Activated T-cell treated with anti-CD3 and anti-CD28 coated beads, Interleukin-2, amount 50 U/mL, for 72 hours (primary cell): Measurements from ENCODE around the gene IPO4. TPM values are rescaled to one million over a fixed set of nuclear protein-coding genes. Genes with fewer than 3 reads are reported as not detected.
A peak's percentile ranks its signal among the peaks of the same experiment; 100 is the strongest.

ENCODE experiments used
- ATAC-seq, 2 donors: fragments of 150-1000 bp; cut with Tn5 transposase; replicated peaks in 1 of 2; 2 replicates each; pipeline ENCODE4 v1.10.0; 2021; ENCODE audit warnings: moderate library complexity in 2 of 2, mild to moderate bottlenecking in 1 of 2
- DNase-seq, 2 donors: peaks; one replicate each; pipeline ENCODE4 v3.0.0; 2021 to 2022; ENCODE audit warnings: mixed read lengths in 1 of 2
- H3K27ac Mint-ChIP-seq: one replicate; pipeline ENCODE4 v1.8.0; 2022; ENCODE audit warnings: mild to moderate bottlenecking, moderate library complexity, mixed read lengths
- H3K27me3 Mint-ChIP-seq: one replicate; pipeline ENCODE4 v1.8.0; 2022; ENCODE audit warnings: low read depth, mixed read lengths
- H3K36me3 Mint-ChIP-seq, 2 donors: one replicate each; pipeline ENCODE4 v1.8.0; 2022; ENCODE audit warnings: mixed read lengths in 2 of 2, mild to moderate bottlenecking in 1 of 2; ENCODE audit not compliant: insufficient read depth in 2 of 2
- H3K4me1 Mint-ChIP-seq: one replicate; pipeline ENCODE4 v1.8.0; 2022; ENCODE audit warnings: low read depth, mixed read lengths
- H3K4me3 Mint-ChIP-seq, 2 donors: one replicate each; pipeline ENCODE4 v1.8.0; 2022; ENCODE audit warnings: mild to moderate bottlenecking in 2 of 2, mixed read lengths in 2 of 2, moderate library complexity in 2 of 2
- H3K9me3 Mint-ChIP-seq, 2 donors: one replicate each; pipeline ENCODE4 v1.8.0; 2022; ENCODE audit warnings: mixed read lengths in 2 of 2
- total RNA-seq, 2 donors: library from RNA; stranded (reverse); gene quantifications; one replicate each; pipeline ENCODE4 v1.2.3, GENCODE V29; 2022

IPO4 gene
- total RNA-seq, 2 donors from 2014 or later: 30.9 to 38.0 TPM

GRCh38 chr14:24151404-24152080 is 37.1 kb downstream of the IPO4 start:
- no peaks in the 10 kb centered on the region for H3K27me3 Mint-ChIP-seq
- DNase-seq (no peak), ATAC-seq (no peak)
- peaks cover 20 to 27% of the 10 kb centered on the region in 2 donors for H3K36me3 Mint-ChIP-seq
- peak overlapping the region; percentile 79 for H3K27ac Mint-ChIP-seq
- no peak overlapping the region for H3K4me3 Mint-ChIP-seq
- peaks cover 23% of the 10 kb centered on the region for H3K4me1 Mint-ChIP-seq
- no peaks in the 10 kb centered on the region for H3K9me3 Mint-ChIP-seq

GRCh38 chr14:24150993-24151392 is 37.6 kb downstream of the IPO4 start:
- H3K4me1 Mint-ChIP-seq: peaks cover 23% of the 10 kb centered on the region
- ATAC-seq (no peak), DNase-seq (no peak)
- H3K4me3 Mint-ChIP-seq: no peak overlapping the region
- no peaks in the 10 kb centered on the region for H3K27me3 Mint-ChIP-seq
- peaks cover 20 to 29% of the 10 kb centered on the region in 2 donors for H3K36me3 Mint-ChIP-seq
- no peaks in the 10 kb centered on the region for H3K9me3 Mint-ChIP-seq
- H3K27ac Mint-ChIP-seq: peak overlapping the region; percentile 40

GRCh38 chr14:24150567-24150966 is 38.0 kb downstream of the IPO4 start:
- Mint-ChIP-seq H3K4me1 (peaks cover 26% of the 10 kb centered on the region), H3K36me3 (peaks cover 20 to 27% of the 10 kb centered on the region in 2 donors), H3K27ac (peak overlapping the region; percentile 40), H3K9me3 (no peaks in the 10 kb centered on the region), H3K4me3 (no peak overlapping the region), H3K27me3 (no peaks in the 10 kb centered on the region)
- ATAC-seq: no peak
- no peak for DNase-seq

- Mint-ChIP-seq H3K4me1 (peaks cover 29% of the 10 kb centered on the region), H3K9me3 (no peaks in the 10 kb centered on the region), H3K27me3 (no peaks in the 10 kb centered on the region), H3K36me3 (peaks cover 20 to 23% of the 10 kb centered on the region in 2 donors), H3K4me3 (no peak overlapping the region), H3K27ac (no peak overlapping the region)
- ATAC-seq: no peak
- DNase-seq: no peak
These were observed 38.6 kb downstream of the IPO4 start for GRCh38 chr14:24150061-24150460.

- Mint-ChIP-seq H3K27ac (peak overlapping the region; percentile 84), H3K36me3 (peaks cover 17 to 26% of the 10 kb centered on the region in 2 donors), H3K4me3 (peak overlapping the region; percentile 75 to 99), H3K27me3 (no peaks in the 10 kb centered on the region), H3K4me1 (peaks cover 35% of the 10 kb centered on the region), H3K9me3 (no peaks in the 10 kb centered on the region)
- DNase-seq (no peak), ATAC-seq (no peak)
These were observed 39.2 kb downstream of the IPO4 start for GRCh38 chr14:24149302-24149969.

GRCh38 chr14:24147761-24148428 is 40.7 kb downstream of the IPO4 start:
- Mint-ChIP-seq H3K4me3 (peak overlapping the region; percentile 93 to 99), H3K27me3 (no peaks in the 10 kb centered on the region), H3K36me3 (peaks cover 23 to 34% of the 10 kb centered on the region in 2 donors), H3K4me1 (peaks cover 51% of the 10 kb centered on the region), H3K27ac (peak overlapping the region; percentile 62), H3K9me3 (no peaks in the 10 kb centered on the region)
- ATAC-seq (no peak), DNase-seq (no peak)

- Mint-ChIP-seq H3K36me3 (peaks cover 26 to 35% of the 10 kb centered on the region in 2 donors), H3K27ac (peak within 1 kb of the TSS; percentile 88), H3K4me3 (peak within 1 kb of the TSS; percentile 93 to 99), H3K9me3 (no peaks in the 10 kb centered on the region), H3K27me3 (no peaks in the 10 kb centered on the region), H3K4me1 (peaks cover 58% of the 10 kb centered on the region)
- peak; percentile 98 to 99 for DNase-seq
- ATAC-seq: peak; percentile 87 to 88
These were observed 41.4 kb downstream of the IPO4 start, which contains the start of gene RNF31 for GRCh38 chr14:24146978-24147760. Gene RNF31 (plus strand): TSS chr14:24147498. CDS start chr14:24147699, 201 bp downstream.

GRCh38 chr14:24146453-24146977 is 42.1 kb downstream of the IPO4 start, which contains the start of gene PSME2:
Gene PSME2 (minus strand): TSS chr14:24146610. CDS start chr14:24146581, 29 bp downstream.
- H3K36me3 Mint-ChIP-seq: peaks cover 26 to 38% of the 10 kb centered on the region in 2 donors
- peak within 1 kb of the TSS; percentile 93 to 99 for H3K4me3 Mint-ChIP-seq
- no peaks in the 10 kb centered on the region for H3K9me3 Mint-ChIP-seq
- peak within 1 kb of the TSS; percentile 88 for H3K27ac Mint-ChIP-seq
- peak; percentile 74 for ATAC-seq
- DNase-seq: peak; percentile 92 to 96
- H3K27me3 Mint-ChIP-seq: no peaks in the 10 kb centered on the region
- H3K4me1 Mint-ChIP-seq: peaks cover 63% of the 10 kb centered on the region

GRCh38 chr14:24145690-24146452 is 42.7 kb downstream of the IPO4 start:
- DNase-seq (peak in 1 of 2 donors; percentile 36), ATAC-seq (no peak)
- Mint-ChIP-seq H3K36me3 (peaks cover 26 to 35% of the 10 kb centered on the region in 2 donors), H3K4me3 (peak overlapping the region; percentile 93 to 99), H3K4me1 (peaks cover 63% of the 10 kb centered on the region), H3K27me3 (no peaks in the 10 kb centered on the region), H3K27ac (peak overlapping the region; percentile 88), H3K9me3 (no peaks in the 10 kb centered on the region)

- no peak for DNase-seq
- Mint-ChIP-seq H3K9me3 (no peaks in the 10 kb centered on the region), H3K4me3 (peak overlapping the region; percentile 93 to 99), H3K27ac (peak overlapping the region; percentile 88), H3K27me3 (no peaks in the 10 kb centered on the region), H3K36me3 (peaks cover 20 to 33% of the 10 kb centered on the region in 2 donors), H3K4me1 (peaks cover 59% of the 10 kb centered on the region)
- no peak for ATAC-seq
These were observed 43.4 kb downstream of the IPO4 start for GRCh38 chr14:24145219-24145618.

- peaks cover 18 to 34% of the 10 kb centered on the region in 2 donors for H3K36me3 Mint-ChIP-seq
- H3K27me3 Mint-ChIP-seq: no peaks in the 10 kb centered on the region
- no peak for ATAC-seq
- no peaks in the 10 kb centered on the region for H3K9me3 Mint-ChIP-seq
- H3K27ac Mint-ChIP-seq: peak overlapping the region; percentile 84
- no peak for DNase-seq
- H3K4me1 Mint-ChIP-seq: peaks cover 63% of the 10 kb centered on the region
- peak overlapping the region; percentile 22 to 93 for H3K4me3 Mint-ChIP-seq
These were observed 44.2 kb downstream of the IPO4 start for GRCh38 chr14:24144451-24144850.

GRCh38 chr14:24143511-24143910 is 45.1 kb downstream of the IPO4 start:
- H3K4me3 Mint-ChIP-seq: peak overlapping the region in 1 of 2 donors; percentile 8
- H3K36me3 Mint-ChIP-seq: peaks cover 18 to 34% of the 10 kb centered on the region in 2 donors
- H3K4me1 Mint-ChIP-seq: peaks cover 63% of the 10 kb centered on the region
- H3K27me3 Mint-ChIP-seq: no peaks in the 10 kb centered on the region
- DNase-seq: no peak
- H3K9me3 Mint-ChIP-seq: no peaks in the 10 kb centered on the region
- ATAC-seq: no peak
- no peak overlapping the region for H3K27ac Mint-ChIP-seq
